OCI-LY7 (cell line): ENCODE results near the gene VWA5B2.

Experiments used
- CTCF ChIP-seq: fragments of 200-600 bp; sonication (generic); conservative IDR thresholded peaks from 2 replicates; pipeline ENCODE4 v1.5.1; 2014; ENCODE audit warnings: mild to moderate bottlenecking, antibody characterized with exemption, low read length, moderate library complexity, mixed read lengths
- EZH2phosphoT487 ChIP-seq: fragments of 200-600 bp; sonication (generic); IDR thresholded peaks from 2 replicates; pipeline ENCODE4 v1.6.1; 2018; ENCODE audit warnings: low read depth, borderline replicate concordance, mild to moderate bottlenecking, mixed run types, antibody characterized with exemption, low read length, moderate library complexity, mixed read lengths

- TF ChIP-seq CTCF = no peak
- TF ChIP-seq EZH2phosphoT487 = no peak
Observed at GRCh38 chr3:184237211-184237610, 7.8 kb downstream of the VWA5B2 start.
